ENCODE data around the gene PHF13.

Gene PHF13

DNA sequence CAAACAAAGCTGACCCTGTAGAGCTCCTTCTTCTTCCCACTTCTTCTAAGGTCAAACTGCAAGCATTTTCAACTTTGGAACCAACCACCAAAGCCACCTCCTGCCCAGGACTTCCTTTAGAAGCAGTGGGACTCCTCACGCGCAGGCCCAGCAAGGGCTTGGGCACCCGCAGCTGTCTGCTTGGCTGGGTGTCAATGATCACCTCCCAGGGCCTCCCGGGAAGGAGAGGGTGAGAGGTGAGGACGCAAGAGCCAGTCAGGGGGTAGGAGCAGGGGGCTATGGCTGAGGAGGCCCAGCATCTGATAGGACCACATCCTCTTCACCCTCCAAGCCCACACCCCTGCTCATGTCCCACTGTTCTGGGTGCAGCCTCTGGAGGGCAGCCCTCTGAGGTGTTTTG lies 21.1 kb upstream of the PHF13 start:
- TF ChIP-seq GATA3 (IDR thresholded peaks at IDR 0.05; ENCODE audit: low read depth, low read length) (no peak), GATA2 (IDR thresholded peaks at IDR 0.05; ENCODE audit: low read depth, low read length) (no peak)

DNA sequence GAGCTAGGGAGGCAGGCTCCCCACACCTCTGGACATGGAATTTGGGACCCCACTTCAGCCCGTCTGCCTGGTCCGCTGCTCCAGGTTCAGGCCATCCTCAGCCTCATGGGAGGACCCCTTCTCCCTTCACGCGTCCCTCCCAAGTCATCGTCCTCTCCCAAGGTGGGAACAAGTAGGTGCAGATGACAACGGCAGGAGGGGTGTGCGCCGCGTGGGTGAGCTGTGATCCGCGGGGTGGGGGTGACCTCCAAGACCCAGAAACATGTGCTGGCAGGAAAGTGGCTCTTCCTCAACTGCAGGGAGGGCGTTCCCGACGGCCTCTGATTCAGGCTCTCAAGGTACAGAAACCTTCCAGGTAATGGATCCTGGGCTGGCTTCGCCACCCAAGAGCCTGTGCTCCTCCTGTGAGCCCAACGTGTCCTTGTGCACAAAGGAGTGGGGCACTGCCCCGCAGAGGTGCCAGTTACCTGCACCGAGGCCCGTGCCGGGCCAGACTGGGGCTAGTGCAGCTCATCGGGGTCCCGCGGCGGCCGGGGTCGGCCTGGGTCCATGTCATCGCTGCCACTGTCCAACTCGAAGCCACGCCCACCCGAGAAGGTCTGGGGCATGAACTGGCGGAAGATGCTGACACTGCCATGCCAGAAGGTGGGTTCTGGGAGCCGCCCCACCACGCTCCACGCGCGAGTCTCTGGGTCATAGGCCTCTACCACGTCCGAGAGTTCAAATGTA lies 20.5 kb upstream of the PHF13 start:
- no peak for TF ChIP-seq GATA2 (IDR thresholded peaks at IDR 0.05; ENCODE audit: low read depth, low read length)
- TF ChIP-seq GATA3 (IDR thresholded peaks at IDR 0.05; ENCODE audit: low read depth, low read length): no peak

DNA sequence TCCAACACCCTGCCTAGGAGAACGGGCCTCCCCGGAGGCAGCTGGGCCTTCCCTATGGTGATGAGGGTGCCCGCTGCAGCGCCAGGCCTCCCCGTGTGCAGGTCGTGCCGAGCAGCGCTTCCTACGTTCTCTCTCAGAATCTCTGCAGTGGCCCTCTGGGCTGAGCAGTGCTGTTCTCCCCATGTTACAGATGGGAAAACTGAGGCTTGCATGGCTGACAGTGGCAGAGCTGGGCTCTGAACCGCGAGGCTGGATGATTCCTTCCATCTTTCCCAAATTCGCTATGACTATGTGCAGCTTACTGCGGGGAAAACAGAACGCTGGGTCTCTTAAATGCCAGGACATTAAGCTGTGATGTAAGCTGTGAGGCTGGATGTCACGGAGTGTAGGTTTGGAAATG lies 19.7 kb upstream of the PHF13 start:
- TF ChIP-seq GATA3 (IDR thresholded peaks at IDR 0.05; ENCODE audit: low read depth, low read length): no peak
- TF ChIP-seq GATA2 (IDR thresholded peaks at IDR 0.05; ENCODE audit: low read depth, low read length): no peak

DNA sequence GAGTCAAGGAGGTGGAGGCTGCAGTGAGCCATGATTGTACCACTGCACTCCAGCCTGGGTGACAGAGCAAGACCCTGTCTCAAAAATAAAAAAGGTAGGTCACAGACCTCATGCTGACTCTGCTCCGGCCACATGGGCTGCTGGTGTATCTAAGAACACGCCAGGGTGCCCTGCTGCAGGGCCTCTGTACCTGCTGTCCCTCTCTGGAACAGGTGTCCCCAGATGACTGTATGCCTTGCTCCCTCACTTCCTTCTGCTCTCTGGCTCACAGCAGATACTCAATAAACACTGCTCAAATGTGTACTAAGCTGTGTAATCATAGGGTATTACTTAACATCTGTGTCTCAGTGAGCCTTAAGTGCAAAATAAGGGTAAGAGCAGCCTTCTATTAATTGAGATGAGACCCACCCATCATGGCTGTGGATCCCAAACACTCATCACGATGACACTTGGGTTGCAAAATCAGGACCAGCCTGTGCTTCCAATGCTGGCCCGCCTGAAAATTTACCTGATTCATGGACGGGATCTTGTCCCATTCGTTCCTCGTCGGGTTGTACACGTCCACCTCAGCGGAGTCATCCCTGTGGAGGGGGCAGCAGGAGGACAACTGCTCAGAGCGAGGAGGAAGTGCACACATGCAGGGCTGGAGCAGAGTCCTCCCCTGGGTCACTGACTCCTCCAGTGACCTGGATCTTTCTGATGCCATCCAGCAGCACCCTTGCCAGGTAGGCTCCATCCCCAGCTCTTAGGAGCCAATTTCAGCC lies 18.4 kb upstream of the PHF13 start:
- no peak for TF ChIP-seq GATA3 (IDR thresholded peaks at IDR 0.05; ENCODE audit: low read depth, low read length)
- TF ChIP-seq GATA2 (IDR thresholded peaks at IDR 0.05; ENCODE audit: low read depth, low read length): no peak

DNA sequence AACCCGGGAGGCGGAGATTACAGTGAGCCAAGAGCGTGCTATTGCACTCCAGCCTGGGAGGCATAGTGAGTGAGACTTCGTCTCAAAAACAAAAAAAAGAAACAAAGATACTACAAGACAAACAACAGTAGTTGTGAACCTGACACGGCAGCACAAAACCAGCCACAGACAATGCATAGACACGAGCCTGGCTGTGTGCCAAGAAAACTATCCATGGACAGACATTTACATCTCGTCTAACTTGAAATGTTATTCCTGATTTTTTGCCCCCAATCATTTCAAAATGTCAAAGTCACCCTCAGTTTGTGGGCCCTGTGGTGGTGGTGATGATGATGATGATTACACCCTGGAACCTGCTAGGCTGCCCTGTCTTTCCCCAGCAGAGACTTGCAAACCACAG lies 17.2 kb upstream of the PHF13 start:
- no peak for TF ChIP-seq GATA3 (IDR thresholded peaks at IDR 0.05; ENCODE audit: low read depth, low read length)

DNA sequence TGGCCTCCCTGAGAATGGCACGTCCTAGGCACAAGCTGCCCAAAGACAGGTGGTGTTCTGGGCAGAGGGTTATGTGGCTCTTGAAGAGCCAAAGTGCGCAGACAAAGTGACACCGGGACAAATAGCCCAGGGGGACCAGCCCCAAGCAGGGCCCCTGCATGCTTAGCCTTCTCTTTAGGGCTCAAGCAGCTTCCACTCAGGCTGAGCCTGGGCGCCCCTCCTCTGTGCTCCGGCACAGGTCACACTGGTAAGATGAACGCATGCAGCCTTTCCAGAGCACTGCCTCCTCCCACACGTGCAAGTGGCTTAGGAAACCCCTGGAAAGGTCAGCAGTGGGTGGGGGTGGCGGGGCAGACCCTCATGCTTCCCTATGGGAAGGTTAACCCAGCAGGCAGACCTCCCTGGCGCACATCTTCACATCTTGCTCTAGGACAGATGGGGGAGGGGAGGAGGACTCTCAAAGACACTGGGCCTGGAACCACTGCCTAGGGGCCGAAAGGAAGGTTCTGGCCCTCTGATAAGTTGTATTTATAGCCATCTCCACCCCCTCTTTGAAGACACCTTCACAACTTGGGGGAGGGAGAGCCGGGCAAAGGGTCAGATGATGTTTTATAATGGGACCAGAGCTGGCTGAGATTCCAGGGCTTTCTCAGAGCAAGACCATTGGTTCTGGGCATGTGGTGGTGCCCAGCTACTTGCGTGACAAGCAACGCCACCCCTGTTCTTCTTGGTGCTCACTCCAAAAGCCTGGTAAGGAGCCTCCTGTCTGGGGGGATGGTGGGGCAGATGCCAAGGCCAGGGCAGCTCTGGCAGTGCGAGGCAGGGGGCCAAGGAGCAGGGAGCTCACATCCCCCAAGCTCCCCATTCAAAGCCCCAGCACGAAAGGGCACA lies 16.4 kb upstream of the PHF13 start:
- TF ChIP-seq GATA2 (IDR thresholded peaks at IDR 0.05; ENCODE audit: low read depth, low read length): no peak
- no peak for TF ChIP-seq GATA3 (IDR thresholded peaks at IDR 0.05; ENCODE audit: low read depth, low read length)

DNA sequence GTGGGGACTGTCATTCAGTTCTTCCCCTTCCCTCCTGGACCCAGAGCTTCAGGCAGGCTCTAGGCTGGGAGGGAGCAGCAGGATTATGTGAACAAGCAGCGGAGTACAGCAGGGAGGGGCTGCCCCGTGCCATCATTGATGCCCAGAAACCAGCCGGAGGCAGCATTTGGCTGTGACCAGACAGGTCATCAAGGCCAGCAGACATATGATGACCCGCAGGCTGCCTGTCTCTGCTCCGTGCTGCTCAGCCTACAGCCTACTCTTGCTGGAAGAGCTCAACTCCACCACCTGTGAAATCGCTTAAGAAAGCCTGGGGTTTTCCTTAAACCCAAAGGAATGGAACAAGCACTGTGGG lies 15.8 kb upstream of the PHF13 start:
- no peak for TF ChIP-seq GATA3 (IDR thresholded peaks at IDR 0.05; ENCODE audit: low read depth, low read length)
- no peak for TF ChIP-seq GATA2 (IDR thresholded peaks at IDR 0.05; ENCODE audit: low read depth, low read length)

DNA sequence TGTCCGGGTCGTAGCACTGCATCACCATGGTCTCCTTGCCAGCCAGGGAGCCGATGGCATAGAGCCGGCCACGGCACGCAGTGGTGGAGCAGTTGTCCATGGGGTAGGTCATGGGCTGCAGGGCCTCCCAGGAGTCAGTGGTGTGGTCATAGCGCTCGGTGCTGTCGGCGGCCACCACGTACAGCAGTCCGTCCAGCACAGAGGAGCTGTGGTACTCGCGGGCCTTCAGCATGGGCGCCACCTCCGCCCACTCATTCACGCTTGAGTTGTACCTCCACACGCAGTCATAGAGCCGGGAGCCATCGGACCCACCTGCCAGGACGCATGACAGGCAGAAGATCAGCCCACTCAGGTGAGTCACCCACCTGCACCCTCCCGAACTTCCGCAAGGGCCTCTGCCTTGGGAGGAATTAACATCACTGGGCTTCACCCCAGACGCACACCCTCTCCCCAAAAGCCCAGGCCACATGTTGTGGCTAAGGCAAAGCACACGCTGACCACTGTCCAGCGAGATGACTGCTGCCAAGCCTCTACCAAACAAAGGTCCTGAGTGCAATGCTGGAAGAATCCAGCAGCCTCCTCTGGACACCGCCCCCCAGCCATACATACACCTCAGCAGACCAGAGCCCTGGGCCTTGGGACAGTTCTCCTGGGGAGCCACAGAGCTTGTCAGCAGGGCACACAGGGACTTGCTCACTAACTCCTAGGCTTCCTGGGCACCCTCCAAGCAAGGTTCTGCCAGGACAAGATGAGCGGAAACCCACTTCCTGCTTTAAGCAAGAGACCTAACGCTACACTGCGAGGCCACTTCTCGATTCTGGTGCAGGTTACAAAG lies 14.2 kb upstream of the PHF13 start:
- no peak for TF ChIP-seq GATA3 (IDR thresholded peaks at IDR 0.05; ENCODE audit: low read depth, low read length)
- no peak for TF ChIP-seq GATA2 (IDR thresholded peaks at IDR 0.05; ENCODE audit: low read depth, low read length)

DNA sequence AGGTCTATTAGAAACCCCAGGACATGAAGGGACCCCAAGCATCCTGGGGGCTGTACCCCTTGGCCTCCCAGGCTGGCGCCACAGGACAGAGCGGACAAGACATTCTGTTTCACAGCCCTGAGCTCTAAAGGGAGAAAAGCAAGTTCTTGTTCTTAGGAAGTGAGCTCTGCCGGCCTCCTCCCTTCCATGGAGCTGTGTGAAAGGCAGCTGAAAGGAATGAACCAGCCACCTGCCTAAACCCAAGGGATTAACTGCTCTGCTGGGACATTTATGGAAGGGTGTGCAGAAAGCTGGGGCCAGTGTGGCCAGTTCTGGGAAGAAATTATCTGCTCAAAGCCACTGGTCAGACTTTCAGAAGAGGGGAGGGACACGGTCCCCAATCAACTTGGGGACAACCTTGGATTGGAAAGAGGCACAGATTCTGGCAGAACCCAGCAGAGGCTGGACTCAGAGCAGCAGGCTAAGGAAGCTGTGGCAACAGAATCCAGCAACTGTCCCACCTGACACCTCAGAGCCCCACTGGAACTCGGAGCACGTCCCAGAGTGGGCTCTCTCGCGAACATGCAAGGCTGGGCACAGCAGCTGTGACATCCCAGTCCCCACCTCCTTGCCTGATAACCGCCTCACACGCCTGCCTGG lies 13.0 kb upstream of the PHF13 start:
- TF ChIP-seq GATA2 (IDR thresholded peaks at IDR 0.05; ENCODE audit: low read depth, low read length) (no peak), GATA3 (IDR thresholded peaks at IDR 0.05; ENCODE audit: low read depth, low read length) (no peak)

DNA sequence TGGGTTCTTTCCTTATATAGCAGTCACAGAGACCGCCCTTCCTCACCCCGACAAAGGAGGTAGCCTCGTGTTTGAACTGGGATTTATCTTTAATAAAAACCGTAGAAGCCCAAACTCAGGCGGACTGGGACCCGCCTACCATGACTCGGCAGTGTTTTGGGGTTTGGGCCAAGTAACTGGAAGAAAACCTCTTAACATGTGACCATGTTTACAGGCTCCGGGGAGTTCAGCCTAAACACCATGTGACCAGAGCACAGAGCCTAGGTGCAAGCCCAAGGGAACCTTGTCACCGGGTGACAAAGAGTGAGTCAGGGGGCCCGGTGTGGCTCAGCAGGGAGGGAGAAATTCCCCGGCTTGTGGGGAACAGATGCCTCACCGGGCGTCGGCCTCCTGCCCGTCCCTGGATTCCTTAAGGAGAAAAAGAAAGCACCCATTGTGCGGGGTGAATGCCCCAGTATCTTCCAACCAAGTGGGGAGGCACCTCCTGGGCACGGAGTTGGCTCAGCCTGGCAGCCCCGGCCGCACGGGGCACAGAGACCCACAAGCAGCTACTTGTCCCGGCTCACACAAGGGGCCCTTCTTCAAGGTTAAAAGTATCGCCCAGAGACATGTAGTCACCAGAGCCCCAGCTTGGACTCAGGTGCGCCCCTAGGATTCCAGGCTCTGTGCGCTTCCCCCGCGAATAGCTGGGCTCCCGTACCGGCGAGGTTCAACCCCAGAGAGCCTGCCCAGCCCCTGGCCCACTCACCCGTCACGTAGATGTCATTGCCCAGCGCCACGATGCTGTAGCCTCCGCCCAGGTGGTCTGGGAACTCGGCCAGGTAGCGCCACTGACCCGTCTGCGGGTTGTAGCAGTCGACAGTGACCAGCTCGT lies 12.2 kb upstream of the PHF13 start:
- no peak for TF ChIP-seq GATA2 (IDR thresholded peaks at IDR 0.05; ENCODE audit: low read depth, low read length)
- TF ChIP-seq GATA3 (IDR thresholded peaks at IDR 0.05; ENCODE audit: low read depth, low read length): no peak

DNA sequence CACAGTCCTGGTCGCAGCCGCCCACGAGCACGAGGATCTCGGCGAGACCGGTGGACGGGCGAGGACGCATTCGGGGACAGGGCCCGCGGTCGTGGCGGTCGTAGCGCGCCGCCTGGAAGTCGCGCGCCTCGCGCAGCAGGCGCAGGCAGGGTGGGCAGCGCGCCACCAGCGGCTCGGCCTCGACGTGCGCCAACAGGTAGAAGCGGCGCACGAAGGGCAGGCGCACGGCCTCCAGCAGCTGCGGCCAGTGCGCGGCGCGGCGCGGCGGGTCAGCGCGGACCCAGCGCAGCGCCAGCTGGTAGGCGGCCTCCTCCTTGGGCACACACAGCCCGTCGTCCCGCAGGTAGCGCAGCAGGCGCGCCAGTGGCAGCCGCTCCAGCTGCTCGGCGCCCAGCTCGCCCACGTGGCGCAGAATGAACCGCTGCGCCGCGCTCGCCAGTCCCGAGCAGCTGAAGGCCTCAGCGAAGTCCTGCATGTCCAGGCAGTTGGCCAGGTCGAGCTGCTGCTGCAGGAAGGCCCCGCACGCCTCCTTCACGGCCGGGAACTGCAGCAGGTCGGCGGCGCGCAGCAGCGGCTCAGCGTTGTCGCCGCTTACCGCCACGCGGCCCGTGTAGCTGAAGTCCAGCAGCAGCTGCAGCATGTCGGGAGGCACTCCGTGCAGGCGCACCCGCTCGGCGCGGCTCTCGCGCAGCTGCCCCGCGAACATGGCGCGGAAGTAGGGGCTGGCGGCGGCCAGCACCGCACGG lies 11.4 kb upstream of the PHF13 start:
- no peak for TF ChIP-seq GATA3 (IDR thresholded peaks at IDR 0.05; ENCODE audit: low read depth, low read length)
- no peak for TF ChIP-seq GATA2 (IDR thresholded peaks at IDR 0.05; ENCODE audit: low read depth, low read length)
